HG03060 (cell line): ENCODE results near the gene CKMT1A.
"Not testable (repeated sequence)": the region's sequence is repeated elsewhere in the genome, so short reads cannot be mapped to it uniquely, and the experiment has no call there.

Experiments used
- ATAC-seq: cut with Tn5 transposase; IDR thresholded peaks from one replicate; pipeline ENCODE4 v1.9.1; 2021; ENCODE audit warnings: low read depth, moderate number of reproducible peaks; ENCODE audit not compliant: unreplicated experiment

The CKMT1A gene

GRCh38 chr15:43746903-43747309, 53.2 kb downstream of the CKMT1A start:
- not testable (repeated sequence) for ATAC-seq

- ATAC-seq, result no peak
Measured at GRCh38 chr15:43748376-43748775, 54.7 kb downstream of the CKMT1A start.
